ENCODE measurements around the gene TEAD4.

Gene TEAD4

GRCh38 chr12:3086211-3086610, 127.0 kb downstream of the TEAD4 start:
- DNase-seq (ENCODE audit: extremely low spot score): no peak
- ChIA-PET CTCF (interaction anchor here (0.9 to 1.5 kb wide), 2 partner anchors 13 to 44 kb away, joined by 4 read pairs; no protein-coding TSS in a partner anchor), POLR2A (no interaction called here)
- no peak for TF ChIP-seq CTCF (IDR thresholded peaks at IDR 0.05; ENCODE audit: control extremely low read depth, extremely low read depth, low read depth, missing control alignments)

- no peak for DNase-seq (ENCODE audit: extremely low spot score)
- CTCF ChIA-PET: interaction anchor here (0.9 to 1.5 kb wide), 2 partner anchors 13 to 45 kb away, joined by 4 read pairs; no protein-coding TSS in a partner anchor
- no peak for TF ChIP-seq CTCF (IDR thresholded peaks at IDR 0.05; ENCODE audit: control extremely low read depth, extremely low read depth, low read depth, missing control alignments)
- POLR2A ChIA-PET: no interaction called here
Measured at GRCh38 chr12:3086729-3087323, 127.6 kb downstream of the TEAD4 start.

GRCh38 chr12:3087758-3088650, 128.8 kb downstream of the TEAD4 start:
- CTCF ChIA-PET: interaction anchor here (1.5 kb wide), 1 partner anchor 46 kb away, joined by 4 read pairs; no protein-coding TSS in a partner anchor
- POLR2A ChIA-PET: no interaction called here
- no peak for TF ChIP-seq CTCF (IDR thresholded peaks at IDR 0.05; ENCODE audit: control extremely low read depth, extremely low read depth, low read depth, missing control alignments)
- DNase-seq (ENCODE audit: extremely low spot score): no peak

- POLR2A ChIA-PET: no interaction called here
- CTCF ChIA-PET: interaction anchor here (0.9 kb wide), 1 partner anchor 16 kb away, joined by 3 read pairs; no protein-coding TSS in a partner anchor
- DNase-seq (ENCODE audit: extremely low spot score): no peak
- TF ChIP-seq CTCF (IDR thresholded peaks at IDR 0.05; ENCODE audit: control extremely low read depth, extremely low read depth, low read depth, missing control alignments): no peak
Measured at GRCh38 chr12:3089588-3089987, 130.4 kb downstream of the TEAD4 start.

Data from GM10248 (cell line).